GM12891 (cell line): ENCODE measurements around the gene PPP1R9A.

Source experiments
- PAX5 ChIP-seq: IDR thresholded peaks from 2 replicates; pipeline ENCODE4 v1.6.1; 2011; ENCODE audit warnings: low read length, moderate library complexity, mild to moderate bottlenecking; ENCODE audit not compliant: insufficient read depth, severe bottlenecking
- POLR2A ChIP-seq: IDR thresholded peaks from 2 replicates; pipeline ENCODE4 v1.6.1; 2011; ENCODE audit warnings: low read depth, low read length, control low read depth
- POLR2AphosphoS5 ChIP-seq: IDR thresholded peaks from 2 replicates; pipeline ENCODE4 v1.6.1; 2011; ENCODE audit warnings: low read depth, low read length, control low read depth
- POU2F2 ChIP-seq: IDR thresholded peaks from 2 replicates; pipeline ENCODE4 v1.6.1; 2011; ENCODE audit warnings: low read depth, mild to moderate bottlenecking, control low read depth, low read length, moderate library complexity
- TAF1 ChIP-seq: IDR thresholded peaks from 2 replicates; pipeline ENCODE4 v1.6.1; 2011; ENCODE audit warnings: low read depth, low read length, control low read depth

DNA sequence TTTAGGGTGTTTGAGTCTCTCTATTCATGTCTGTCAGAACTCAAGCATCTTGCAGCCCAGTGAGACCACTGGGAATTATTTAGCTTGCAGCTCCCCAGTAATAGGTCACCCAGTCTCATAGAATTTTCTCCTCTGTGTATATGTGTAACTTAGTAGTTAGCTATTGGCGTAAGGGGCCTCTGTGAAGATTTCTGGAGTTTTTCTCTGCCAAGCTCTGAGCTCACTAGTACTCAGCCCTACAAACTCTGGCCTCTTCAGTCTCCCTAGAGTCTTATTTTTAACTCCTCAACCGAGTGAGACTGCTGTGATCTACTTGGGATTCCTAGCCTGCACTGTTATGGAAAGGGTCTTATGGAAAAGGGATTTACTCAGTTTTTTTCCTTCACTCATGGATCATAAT lies 90.2 kb downstream of the PPP1R9A start:
- TF ChIP-seq POLR2A = no peak
- no peak for TF ChIP-seq PAX5
- TF ChIP-seq POLR2AphosphoS5 = no peak
- no peak for TF ChIP-seq TAF1
- no peak for TF ChIP-seq POU2F2
